ENCODE results near the gene MIEN1. TPM values are rescaled to one million over a fixed set of nuclear protein-coding genes. Genes with fewer than 3 reads are reported as not detected.

Gene MIEN1
- total and polyA plus RNA-seq, 2 of the 13 experiments (the other 11 are each of a cell fraction or from before 2014, with no cell fraction given): 40.6 to 56.6 TPM

GRCh38 chr17:39687546-39688474 is 42.5 kb downstream of the MIEN1 start, which contains the start of gene PGAP3 (continued):
- TF ChIP-seq ZNF333 (CRISPR knock-in tag; IDR thresholded peaks at IDR 0.05; ENCODE audit: borderline replicate concordance) (no peak), FOXJ3 (CRISPR knock-in tag; IDR thresholded peaks at IDR 0.05; ENCODE audit: borderline replicate concordance) (peak; percentile 62; the same call in 1 of the 2 replicates), TRAFD1 (CRISPR knock-in tag; IDR thresholded peaks at IDR 0.05; ENCODE audit: borderline replicate concordance) (peak; percentile 43; the same call in 1 of the 2 replicates), ZNF207 (IDR thresholded peaks at IDR 0.05; ENCODE audit: borderline replicate concordance) (no peak), SP5 (CRISPR knock-in tag; IDR thresholded peaks at IDR 0.05; ENCODE audit: borderline replicate concordance, low read depth) (peak; percentile 74), ZNF790 (CRISPR knock-in tag; IDR thresholded peaks at IDR 0.05; ENCODE audit: borderline replicate concordance) (peak; percentile 78; the same call in 1 of the 2 replicates), EED (CRISPR knock-in tag; IDR thresholded peaks at IDR 0.05) (no peak), TEAD2 (CRISPR knock-in tag; IDR thresholded peaks at IDR 0.05) (peak; percentile 67; the same call in 1 of the 2 replicates), ZNF598 (CRISPR knock-in tag; IDR thresholded peaks at IDR 0.05; ENCODE audit: borderline replicate concordance) (no peak), ZBTB38 (CRISPR knock-in tag; IDR thresholded peaks at IDR 0.05) (peak; percentile 70; the same call in 1 of the 2 replicates), FOXO1 (CRISPR knock-in tag; IDR thresholded peaks at IDR 0.05) (0 out of 2 replicates have a peak, but pooled peaks have one; percentile 28), TFDP1 (CRISPR knock-in tag; IDR thresholded peaks at IDR 0.05; ENCODE audit: borderline replicate concordance) (peak; percentile 28; the same call in 1 of the 2 replicates), PHF21A (CRISPR knock-in tag; IDR thresholded peaks at IDR 0.05) (peak; percentile 67), ZMYM4 (CRISPR knock-in tag; IDR thresholded peaks at IDR 0.05) (peak; percentile 62; the same call in 1 of the 2 replicates), ARID4A (CRISPR knock-in tag; IDR thresholded peaks at IDR 0.05; ENCODE audit: borderline replicate concordance) (peak; percentile 87), ZNF121 (CRISPR knock-in tag; IDR thresholded peaks at IDR 0.05) (peak; percentile 40; the same call in 1 of the 2 replicates)
- TF ChIP-seq, protein P1, sequence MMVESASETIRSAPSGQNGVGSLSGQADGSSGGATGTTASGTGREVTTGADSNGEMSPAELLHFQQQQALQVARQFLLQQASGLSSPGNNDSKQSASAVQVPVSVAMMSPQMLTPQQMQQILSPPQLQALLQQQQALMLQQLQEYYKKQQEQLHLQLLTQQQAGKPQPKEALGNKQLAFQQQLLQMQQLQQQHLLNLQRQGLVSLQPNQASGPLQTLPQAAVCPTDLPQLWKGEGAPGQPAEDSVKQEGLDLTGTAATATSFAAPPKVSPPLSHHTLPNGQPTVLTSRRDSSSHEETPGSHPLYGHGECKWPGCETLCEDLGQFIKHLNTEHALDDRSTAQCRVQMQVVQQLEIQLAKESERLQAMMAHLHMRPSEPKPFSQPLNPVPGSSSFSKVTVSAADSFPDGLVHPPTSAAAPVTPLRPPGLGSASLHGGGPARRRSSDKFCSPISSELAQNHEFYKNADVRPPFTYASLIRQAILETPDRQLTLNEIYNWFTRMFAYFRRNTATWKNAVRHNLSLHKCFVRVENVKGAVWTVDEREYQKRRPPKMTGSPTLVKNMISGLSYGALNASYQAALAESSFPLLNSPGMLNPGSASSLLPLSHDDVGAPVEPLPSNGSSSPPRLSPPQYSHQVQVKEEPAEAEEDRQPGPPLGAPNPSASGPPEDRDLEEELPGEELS (CRISPR knock-in tag; IDR thresholded peaks at IDR 0.05): 0 out of 2 replicates have a peak, but pooled peaks have one; percentile 38
- TF ChIP-seq, protein P2, sequence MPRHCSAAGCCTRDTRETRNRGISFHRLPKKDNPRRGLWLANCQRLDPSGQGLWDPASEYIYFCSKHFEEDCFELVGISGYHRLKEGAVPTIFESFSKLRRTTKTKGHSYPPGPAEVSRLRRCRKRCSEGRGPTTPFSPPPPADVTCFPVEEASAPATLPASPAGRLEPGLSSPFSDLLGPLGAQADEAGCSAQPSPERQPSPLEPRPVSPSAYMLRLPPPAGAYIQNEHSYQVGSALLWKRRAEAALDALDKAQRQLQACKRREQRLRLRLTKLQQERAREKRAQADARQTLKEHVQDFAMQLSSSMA (CRISPR knock-in tag; IDR thresholded peaks at IDR 0.05): no peak

Measured in HepG2 (cell line).